GM18858 (cell line): ENCODE results near the gene SLC37A3.

Experiments
- ATAC-seq: cut with Tn5 transposase; IDR thresholded peaks from one replicate; pipeline ENCODE4 v1.9.1; 2021; ENCODE audit not compliant: unreplicated experiment

SLC37A3 gene

DNA sequence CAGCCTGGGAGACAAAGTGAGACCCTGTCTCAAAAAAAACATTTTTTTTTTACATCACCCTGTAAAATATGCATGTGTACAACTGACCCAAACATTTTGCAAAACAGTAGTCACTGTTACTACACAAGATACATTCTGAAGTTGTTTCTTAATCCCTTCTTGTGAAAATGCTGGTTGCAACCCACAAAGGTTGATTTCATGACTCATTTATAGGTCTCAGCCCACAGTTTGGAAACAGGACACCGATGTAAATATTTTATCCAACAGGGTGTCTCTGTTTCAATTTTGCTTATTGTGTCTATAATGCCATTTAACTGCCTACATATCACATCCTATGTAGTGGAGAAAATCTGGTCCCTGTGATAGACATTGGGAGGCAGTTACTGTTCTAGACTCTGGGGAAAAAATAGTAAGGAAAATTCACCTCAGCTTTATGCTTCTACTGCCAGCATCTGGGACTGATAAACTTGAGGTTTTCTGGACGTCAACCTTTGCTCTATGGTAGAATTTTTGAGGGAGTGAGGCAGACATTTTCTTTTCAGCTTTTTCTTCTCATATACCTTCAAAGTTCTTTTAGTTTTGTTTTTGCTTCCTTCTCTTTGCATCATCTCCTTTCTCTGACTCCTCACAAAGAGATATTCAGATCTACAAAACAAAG is 4.0 kb upstream of the SLC37A3 start:
- no peak for ATAC-seq

DNA sequence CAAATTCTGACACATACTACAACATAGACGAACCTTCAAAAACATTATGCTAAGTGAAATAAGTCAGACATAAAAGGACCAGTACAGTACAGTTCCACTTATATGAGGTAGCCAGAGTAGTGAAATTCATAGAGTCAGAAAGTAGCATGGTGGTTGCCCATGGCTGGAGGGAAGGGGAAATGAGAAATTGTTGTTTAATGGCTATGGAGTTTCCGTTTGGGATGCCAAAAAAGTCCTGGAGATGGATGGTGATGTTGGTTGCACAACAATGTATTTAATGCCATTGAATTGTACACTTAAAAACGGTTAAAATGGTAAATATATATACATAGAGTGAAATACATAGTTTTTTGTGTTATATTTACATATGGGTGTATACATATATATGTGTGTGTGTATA is 2.1 kb upstream of the SLC37A3 start:
- ATAC-seq, result no peak

DNA sequence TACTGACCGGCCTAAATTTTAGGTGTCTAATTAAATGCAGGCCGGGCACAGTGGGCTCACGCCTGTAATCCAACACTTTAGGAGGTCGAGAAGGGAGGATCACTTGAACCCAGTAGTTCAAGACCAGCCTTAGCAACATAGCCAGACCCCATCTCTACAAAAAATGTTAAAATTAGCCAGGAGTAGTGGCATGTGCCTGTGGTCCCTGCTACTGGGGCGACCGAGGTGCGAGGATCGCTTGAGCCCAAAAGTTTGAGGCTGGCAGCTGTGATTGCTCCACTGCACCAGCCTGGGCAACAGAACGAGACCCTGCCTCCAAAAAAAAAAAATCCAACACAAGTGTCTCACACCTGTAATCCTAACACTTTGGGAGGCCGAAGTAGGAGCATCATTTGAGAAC is 491 bp upstream of the SLC37A3 start:
- no peak for ATAC-seq

DNA sequence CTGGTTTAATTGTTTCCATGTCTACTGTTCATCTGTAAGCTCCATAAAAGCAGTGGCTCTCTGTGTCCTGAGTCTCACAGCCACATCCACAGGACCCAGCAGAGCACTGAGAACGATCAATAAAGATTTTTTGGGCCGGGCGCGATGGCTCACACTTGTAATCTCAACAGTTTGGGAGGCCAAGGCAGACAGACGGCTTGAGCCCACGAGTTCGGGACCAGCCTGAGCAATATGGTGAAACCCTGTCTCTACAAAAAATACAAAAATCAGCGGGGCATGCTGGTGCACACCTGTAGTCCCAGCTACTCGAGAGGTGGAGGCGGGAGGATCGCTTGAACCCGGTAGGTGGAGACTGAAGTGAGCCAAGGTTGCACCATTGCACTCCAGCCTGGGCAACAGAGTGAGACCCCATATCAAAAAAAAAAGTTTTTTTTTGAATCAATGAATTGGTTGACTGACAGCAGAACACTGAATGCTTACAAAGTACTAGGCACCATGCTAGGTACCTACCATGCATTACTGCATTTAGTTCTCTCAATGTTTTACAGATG is 4.5 kb downstream of the SLC37A3 start:
- no peak for ATAC-seq

DNA sequence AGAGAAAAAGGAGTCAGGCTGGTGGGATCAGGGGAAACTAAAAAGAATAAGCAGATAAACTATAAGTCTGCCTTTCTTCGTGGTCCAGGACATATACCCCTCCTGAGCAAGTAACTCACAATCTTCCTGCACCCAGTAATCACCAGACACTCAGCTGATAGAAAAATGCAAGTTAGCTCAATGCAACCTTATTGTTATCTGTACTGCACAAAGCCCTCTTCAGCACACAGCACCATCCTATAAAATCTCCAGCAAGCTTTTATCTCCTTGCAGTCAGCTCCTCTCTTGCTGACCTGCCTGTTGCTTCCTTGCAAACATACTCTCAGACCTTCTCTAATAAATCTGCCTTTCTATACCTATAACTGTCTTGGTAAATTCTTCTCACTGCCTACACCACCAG is 6.7 kb downstream of the SLC37A3 start:
- no peak for ATAC-seq

DNA sequence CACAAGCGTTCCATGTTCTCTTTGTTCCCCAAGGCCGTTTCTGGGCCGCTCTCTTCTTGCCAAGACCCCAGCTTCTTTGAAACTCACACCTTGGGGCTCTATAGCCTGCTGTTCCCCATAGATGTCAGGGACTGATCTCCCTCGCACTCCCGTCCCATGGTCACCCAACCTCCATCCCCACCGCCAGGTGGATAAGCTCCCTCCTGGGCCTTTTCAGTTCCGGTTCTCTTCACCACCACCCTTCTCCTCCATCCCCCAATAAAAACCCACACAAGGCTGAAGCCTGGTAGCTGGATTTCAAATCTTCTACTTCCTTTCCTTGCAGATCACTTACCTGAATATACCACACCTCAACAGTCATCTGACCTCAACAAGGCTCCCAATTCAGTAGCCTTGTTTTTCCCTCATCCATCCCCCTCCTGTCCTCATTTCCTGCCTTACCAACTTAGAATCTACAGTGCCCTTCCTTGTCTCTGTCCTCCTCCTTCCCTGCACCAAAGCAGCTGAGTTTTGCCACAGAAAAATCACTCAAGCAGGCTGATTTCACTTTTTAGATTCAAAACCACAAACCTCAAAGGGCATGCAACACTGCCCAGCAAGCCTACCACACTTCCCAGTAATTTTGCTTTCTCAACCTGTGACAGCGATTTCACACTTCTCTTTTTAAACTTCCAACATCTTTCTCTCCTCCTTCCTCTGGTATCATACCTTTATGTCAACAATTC is 7.7 kb downstream of the SLC37A3 start:
- ATAC-seq, result peak; percentile 75

DNA sequence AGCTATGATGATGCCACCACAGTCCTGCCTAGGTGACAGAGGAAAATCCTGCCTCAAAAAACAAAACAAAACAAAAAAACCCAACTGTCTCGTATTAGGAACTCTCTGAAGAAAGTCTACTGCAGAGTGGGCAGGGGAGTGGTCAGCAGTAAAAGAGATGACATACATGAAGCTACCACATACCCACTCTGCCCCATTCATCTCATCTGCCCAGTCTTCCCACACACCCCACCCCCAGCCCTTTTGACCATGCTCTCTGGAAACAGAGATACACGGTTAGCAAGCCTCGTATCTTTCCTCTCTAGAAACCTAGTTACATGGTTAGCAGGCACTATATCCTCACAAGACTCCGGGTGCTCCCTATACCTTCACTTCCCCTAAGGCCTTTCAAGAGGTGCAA is 8.3 kb downstream of the SLC37A3 start:
- ATAC-seq, result peak; percentile 14

DNA sequence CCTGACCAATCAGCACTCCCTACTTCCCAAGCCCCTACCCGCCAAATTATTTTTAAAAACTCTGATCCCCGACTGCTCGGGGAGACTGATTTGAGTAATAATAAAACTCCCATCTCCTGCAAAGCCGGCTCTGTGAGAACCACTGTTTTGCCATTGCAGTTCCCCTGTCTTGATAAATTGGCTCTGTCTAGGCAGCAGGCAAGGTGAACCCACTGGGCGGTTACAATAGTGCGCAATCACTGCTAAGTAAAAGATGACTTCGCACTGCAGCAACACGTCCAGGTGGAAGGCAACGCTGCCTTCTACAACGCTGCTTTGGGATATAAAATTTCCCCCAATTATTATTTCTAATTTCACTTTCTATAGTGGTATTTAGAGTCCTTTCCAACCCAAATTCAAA is 8.9 kb downstream of the SLC37A3 start:
- ATAC-seq, result no peak

DNA sequence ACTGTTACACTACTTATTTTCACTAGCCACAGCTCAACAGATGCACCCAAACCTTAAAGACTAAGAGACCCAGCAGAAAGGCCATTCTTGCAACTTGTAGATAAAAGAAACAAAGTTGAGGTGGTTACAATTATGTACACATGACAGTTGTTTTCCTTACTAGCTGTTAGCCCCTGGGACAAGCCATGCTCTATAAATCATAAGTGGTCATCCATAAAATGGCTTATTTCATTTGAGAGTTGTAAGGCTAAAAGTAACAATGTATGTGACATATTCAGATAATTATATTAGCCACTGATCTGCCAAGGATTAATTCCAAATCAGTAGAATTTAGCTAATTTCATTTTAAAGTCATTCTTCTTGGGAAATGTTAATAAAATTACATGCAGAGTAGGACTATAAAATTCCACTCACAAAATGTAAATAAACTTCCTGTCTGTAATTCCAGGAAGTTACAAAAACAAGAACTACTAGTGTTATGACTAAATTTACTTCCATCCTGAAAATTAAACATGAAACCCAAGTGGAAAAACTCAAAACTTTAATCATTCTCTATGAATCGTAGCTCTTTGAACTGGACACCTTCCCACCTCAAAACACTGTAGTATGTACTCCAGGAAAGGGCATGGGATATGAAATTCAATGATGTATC is 13.3 kb downstream of the SLC37A3 start:
- no peak for ATAC-seq

DNA sequence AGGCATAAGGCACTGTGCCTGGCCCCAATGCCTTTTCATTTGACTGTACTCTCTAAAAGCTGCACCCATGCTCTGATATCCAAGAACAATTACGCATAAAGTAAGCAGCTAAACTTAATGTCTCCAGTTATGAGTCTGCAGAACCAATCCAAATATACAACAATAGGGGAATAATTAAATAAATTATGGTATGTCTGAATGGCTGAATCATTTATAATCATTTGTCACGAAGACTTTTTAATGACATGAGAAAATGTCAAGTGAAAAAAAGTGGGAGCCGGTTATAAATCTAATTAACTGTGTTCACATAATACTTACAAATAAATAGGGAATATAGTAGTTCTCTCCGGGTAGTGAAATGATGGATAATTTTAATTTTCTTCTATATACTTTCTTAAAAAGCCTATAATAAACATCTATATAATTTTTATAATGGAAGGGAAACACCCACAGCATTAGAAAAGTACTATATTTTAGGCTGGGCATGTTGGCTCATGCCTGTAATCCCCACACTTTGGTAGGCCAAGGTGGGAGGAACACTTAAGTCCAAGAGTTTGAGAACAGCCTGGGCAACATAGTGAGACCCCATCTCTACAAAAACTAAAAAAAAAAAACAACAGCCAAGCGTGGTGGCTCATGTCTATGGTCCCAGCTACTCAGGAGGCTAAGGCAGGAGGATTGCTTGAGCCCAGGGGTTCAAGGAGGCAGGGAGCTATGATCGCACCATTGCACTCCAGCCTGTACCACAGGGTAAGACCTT is 14.2 kb downstream of the SLC37A3 start:
- no peak for ATAC-seq

DNA sequence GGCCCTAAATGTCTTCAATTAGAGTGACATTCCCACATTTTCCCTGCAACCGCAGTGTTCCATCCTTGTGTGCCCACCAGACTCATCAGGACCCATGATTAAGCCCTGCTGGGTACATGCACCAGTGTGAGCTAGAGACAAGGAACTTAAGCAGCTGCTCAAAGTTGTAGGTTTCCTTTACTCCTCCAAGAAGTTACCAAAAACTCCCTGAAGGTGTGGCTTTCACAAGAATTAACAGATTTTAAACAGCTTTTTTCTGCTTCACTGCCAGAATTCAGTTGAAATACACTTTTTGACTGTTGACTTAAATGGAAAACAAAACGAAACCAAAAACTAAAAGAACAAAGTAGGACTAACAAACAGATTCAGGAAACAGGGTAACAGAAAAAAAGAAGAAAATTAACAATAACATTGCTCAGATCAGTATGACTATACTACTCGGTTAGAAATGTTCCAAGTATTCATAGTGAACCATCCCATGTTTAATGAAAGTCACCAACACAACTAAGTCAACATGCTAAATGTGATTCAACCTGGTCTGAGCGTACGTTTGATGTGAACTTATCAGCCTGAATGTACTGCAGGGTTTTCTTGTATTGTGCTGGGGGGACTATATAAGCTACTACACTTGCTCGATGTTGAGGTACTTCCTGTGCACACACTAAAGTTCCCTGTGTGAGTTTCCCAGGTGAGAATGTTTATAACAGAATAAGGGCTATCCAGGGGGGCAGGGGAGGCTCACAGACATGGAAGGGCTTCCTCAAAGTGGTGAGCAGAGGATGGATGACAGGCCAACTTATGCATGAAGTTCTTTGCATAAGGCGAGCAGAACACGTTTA is 22.2 kb downstream of the SLC37A3 start:
- peak; percentile 44 for ATAC-seq

DNA sequence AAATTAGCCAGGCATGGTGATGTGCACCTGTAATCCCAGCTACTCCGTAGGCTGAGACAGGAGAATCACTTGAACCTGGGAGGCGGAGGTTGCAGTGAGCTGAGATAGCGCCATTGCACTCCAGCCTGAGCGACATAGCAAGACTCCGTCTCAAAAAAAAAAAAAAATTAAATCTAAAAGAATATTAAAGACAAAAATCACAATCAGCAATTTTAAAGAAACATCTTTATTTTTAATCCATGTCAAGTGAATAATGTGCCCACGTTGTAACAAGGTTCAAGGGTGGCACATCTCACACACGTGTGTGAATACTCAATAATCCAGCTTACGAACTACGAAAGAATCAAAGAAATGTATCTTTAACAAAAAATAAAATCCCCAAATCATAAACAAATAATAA is 23.0 kb downstream of the SLC37A3 start:
- no peak for ATAC-seq

DNA sequence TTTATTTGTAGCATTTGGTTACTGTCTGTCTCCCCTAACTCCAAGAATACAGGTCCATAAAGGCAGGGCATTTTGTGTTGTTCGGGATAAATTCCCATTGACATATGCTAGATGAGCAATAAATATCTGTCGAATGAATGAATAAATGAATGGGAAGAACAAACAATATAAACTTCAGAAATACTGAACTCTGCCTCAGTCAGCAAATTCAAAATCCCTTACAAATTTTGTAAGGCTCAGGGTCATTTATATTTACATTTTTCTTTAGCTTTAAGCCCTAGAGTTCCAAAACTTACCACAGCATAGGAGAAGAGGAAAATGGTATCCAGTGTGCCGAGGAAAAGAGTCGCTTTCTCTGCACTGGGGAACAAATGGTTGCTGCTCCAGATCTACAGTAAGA is 29.0 kb downstream of the SLC37A3 start:
- ATAC-seq, result no peak

DNA sequence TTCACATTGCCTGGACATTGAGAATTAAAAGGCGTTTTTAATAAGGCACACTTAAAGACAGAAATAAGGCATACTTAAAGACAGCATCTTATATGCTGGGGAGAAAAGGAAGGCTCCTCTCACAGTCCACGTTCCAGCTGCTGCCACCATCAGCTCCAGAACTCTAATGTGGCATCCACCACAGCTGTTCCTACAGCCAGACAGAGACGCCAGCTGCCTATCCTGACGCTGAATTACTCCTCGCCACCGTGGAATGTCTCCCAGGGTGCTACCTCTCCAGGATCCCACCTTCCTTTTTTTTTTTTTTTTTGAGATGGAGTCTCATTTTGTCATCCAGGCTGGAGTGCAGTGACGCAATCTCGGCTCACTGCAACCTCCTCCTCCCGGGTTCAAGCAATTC is 30.8 kb downstream of the SLC37A3 start:
- no peak for ATAC-seq

DNA sequence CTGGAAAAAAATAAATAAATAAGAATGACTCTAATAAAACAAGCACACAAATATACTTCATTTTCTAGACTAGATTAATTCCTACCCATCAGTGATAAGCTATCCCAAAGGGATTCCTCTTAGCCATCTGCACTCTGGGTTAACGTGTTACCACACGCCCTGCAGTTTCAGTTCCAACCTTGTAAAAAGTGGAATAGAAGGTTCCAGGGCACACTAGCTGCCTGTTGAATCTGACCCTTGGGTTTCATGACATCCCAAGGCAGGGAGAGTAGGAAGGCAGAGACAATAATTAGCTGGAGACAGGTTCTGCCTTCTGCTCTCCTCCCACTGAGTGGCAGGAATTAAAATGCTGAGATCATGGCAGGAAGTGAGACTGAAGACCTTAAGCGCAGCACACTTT is 33.5 kb downstream of the SLC37A3 start:
- no peak for ATAC-seq

DNA sequence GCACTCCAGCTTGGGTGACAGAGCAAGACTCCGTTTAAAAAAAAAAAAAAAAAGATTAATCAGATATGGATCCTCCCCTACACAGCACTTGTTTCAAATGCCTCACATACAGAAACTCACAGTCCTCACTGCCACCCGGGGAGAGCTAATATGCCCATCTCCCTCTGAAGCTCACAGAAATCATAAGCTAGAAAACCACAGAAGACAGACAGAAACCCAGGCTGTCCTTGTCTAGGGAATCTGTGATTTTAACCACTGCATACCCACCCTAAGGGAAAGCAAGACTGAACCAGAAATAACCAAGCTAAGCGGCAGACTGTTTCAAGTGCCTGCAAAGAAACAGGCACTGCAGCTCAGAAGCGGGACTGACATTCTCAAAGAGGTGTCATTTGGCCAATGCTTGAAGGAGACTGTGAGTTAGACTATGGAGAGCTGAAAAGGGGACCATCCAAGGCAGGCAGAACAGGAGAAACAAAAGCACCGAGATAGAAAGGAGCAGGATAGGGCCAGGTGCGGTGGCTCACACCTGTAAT is 37.6 kb downstream of the SLC37A3 start:
- no peak for ATAC-seq

DNA sequence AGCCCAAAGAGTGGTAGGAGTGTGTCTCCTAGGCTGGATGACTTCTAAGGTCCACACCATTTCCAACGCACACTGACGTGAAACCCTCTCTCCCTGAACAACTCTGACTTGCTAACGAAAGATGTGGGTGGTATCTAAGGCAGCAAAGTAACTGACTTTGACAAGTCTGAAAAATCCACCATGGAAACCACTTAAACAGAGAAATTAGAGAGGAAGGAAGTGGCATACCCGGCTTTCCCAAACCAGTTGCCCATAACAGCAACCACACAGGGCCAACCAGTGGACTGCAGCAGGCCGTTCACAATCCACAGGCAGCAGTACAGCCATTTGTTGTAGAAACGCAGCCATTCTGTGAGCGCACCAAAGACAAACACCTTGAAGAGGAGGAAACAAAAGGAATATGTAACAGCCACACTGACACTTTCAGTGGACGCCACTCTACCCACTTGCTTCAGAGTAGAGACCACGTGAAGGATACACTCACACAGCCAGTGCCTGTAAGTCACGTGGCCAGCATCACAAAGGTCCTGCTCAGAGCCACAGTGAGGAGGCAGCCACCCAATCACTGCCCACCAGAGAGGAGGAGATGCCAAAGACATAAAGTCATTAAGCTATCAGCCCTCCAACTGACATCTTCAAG is 39.8 kb downstream of the SLC37A3 start:
- no peak for ATAC-seq

DNA sequence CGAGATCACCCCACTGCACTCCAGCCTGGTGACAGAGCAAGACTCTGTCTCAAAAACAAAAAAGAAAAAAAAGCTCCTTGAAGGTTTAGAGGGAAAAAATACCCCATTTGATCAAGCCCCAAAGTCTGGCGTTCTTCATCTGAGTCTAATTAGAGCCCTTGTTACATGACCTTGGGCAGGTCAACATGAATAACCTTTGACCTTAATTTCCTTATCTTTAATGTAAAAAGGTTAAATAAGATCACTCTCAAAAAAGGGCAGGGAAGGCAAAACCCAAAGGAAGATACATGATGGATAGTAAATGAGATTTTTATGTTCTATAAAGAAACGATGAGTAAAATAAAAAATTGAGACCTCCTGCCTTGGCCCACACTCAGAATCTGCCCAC is 40.3 kb downstream of the SLC37A3 start:
- ATAC-seq, result no peak

DNA sequence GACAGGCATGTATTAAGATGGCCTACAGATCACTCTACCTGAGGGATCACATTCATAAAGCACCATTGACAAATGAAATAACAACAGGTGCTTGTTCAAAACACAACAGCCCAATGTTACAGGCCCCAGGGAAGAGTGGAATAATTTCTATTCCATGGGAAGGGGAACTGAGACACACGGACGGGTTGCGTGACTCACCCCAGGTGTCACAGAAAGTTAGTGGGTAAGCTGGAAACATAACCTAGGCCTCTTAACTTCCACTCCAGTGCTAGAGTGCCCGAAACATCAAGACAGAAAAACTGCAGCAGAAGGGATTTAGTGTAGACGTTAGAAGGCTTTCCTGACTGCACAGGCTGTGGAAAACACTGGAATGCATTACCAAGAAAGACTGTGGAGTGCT is 48.3 kb downstream of the SLC37A3 start:
- no peak for ATAC-seq
